ENCODE measurements around the gene GLYR1. TPM values are rescaled to one million over a fixed set of nuclear protein-coding genes. Genes with fewer than 3 reads are reported as not detected.

The GLYR1 gene
- total and polyA plus RNA-seq, 4 donors: 36.2 to 88.1 (median 70.2) TPM

- peaks cover 5 to 36% (median 15%) of the 10 kb centered on the region in 4 donors for H3K36me3 ChIP-seq (ENCODE audit: control insufficient read depth in 4 of 4, insufficient read depth in 4 of 4, low read length in 4 of 4)
- no peaks in the 10 kb centered on the region for H3K27me3 ChIP-seq (ENCODE audit: control insufficient read depth in 3 of 3, insufficient read depth in 3 of 3, low read length in 2 of 3)
- peak within 1 kb of the TSS; percentile 86 to 90 for H3K27ac ChIP-seq (ENCODE audit: low read depth in 1 of 2, low read length in 1 of 2)
- no peak for TF ChIP-seq CTCF (IDR thresholded peaks at IDR 0.05; ENCODE audit: control extremely low read depth, extremely low read depth)
- H3K4me1 ChIP-seq (ENCODE audit: control insufficient read depth in 5 of 5, insufficient read depth in 5 of 5, low read length in 5 of 5): peaks cover 0 to 38% (median 14%) of the 10 kb centered on the region in 5 donors
- no peaks in the 10 kb centered on the region for H3K9me3 ChIP-seq (ENCODE audit: control insufficient read depth in 4 of 4, insufficient read depth in 3 of 4, low read length in 3 of 4)
- peak within 1 kb of the TSS; percentile 37 to 53 for H3K9ac ChIP-seq (ENCODE audit: insufficient read depth in 1 of 2, low read length in 2 of 2)
- H3K4me3 ChIP-seq: peak within 1 kb of the TSS; percentile 68
- ATAC-seq (ENCODE audit: insufficient read depth, low FRiP score) (peak; percentile 38), DNase-seq (peak; percentile 63 to 76 (median 73))
- 0 to 1% methylated on average over 41 to 70 of the region's 70 CpGs for WGBS, 2 donors
Observed at GRCh38 chr16:4801962-4802658, 45.0 kb downstream of the GLYR1 start, which contains the start of gene ROGDI. ROGDI (minus strand) TSS chr16:4802633; CDS start chr16:4802571, 62 bp downstream.

GRCh38 chr16:4801051-4801961 is 45.8 kb downstream of the GLYR1 start:
- TF ChIP-seq CTCF (IDR thresholded peaks at IDR 0.05; ENCODE audit: control extremely low read depth, extremely low read depth): no peak
- H3K27me3 ChIP-seq (ENCODE audit: control insufficient read depth in 3 of 3, insufficient read depth in 3 of 3, low read length in 2 of 3): no peaks in the 10 kb centered on the region
- no peaks in the 10 kb centered on the region for H3K9me3 ChIP-seq (ENCODE audit: control insufficient read depth in 4 of 4, insufficient read depth in 3 of 4, low read length in 3 of 4)
- H3K27ac ChIP-seq (ENCODE audit: low read depth in 1 of 2, low read length in 1 of 2): peak overlapping the region; percentile 86 to 90
- peaks cover 4 to 35% (median 16%) of the 10 kb centered on the region in 4 donors for H3K36me3 ChIP-seq (ENCODE audit: control insufficient read depth in 4 of 4, insufficient read depth in 4 of 4, low read length in 4 of 4)
- ATAC-seq (ENCODE audit: insufficient read depth, low FRiP score) (no peak), DNase-seq (no peak)
- H3K4me1 ChIP-seq (ENCODE audit: control insufficient read depth in 5 of 5, insufficient read depth in 5 of 5, low read length in 5 of 5): peaks cover 0 to 38% (median 14%) of the 10 kb centered on the region in 5 donors
- WGBS, 2 donors: 48 to 49% methylated on average over 28 to 29 of the region's 29 CpGs
- peak overlapping the region; percentile 37 to 53 for H3K9ac ChIP-seq (ENCODE audit: insufficient read depth in 1 of 2, low read length in 2 of 2)
- no peak overlapping the region for H3K4me3 ChIP-seq

- H3K36me3 ChIP-seq (ENCODE audit: control insufficient read depth in 4 of 4, insufficient read depth in 4 of 4, low read length in 4 of 4): peaks cover 0 to 36% (median 14%) of the 10 kb centered on the region in 4 donors
- peaks cover 0 to 38% (median 14%) of the 10 kb centered on the region in 5 donors for H3K4me1 ChIP-seq (ENCODE audit: control insufficient read depth in 5 of 5, insufficient read depth in 5 of 5, low read length in 5 of 5)
- 33 to 61% methylated on average over 17 of the region's 17 CpGs for WGBS, 2 donors
- no peak overlapping the region for H3K9ac ChIP-seq (ENCODE audit: insufficient read depth in 1 of 2, low read length in 2 of 2)
- no peak for TF ChIP-seq CTCF (IDR thresholded peaks at IDR 0.05; ENCODE audit: control extremely low read depth, extremely low read depth)
- H3K4me3 ChIP-seq: no peak overlapping the region
- H3K9me3 ChIP-seq (ENCODE audit: control insufficient read depth in 4 of 4, insufficient read depth in 3 of 4, low read length in 3 of 4): no peaks in the 10 kb centered on the region
- no peak for ATAC-seq (ENCODE audit: insufficient read depth, low FRiP score)
- H3K27ac ChIP-seq (ENCODE audit: low read depth in 1 of 2, low read length in 1 of 2): peak overlapping the region in 1 of 2 donors; percentile 29
- no peak for DNase-seq
- no peaks in the 10 kb centered on the region for H3K27me3 ChIP-seq (ENCODE audit: control insufficient read depth in 3 of 3, insufficient read depth in 3 of 3, low read length in 2 of 3)
Observed at GRCh38 chr16:4800290-4801041, 46.6 kb downstream of the GLYR1 start.

Data from lung (tissue), 12 donors.